ENCODE data around the gene C5. TPM values are rescaled to one million over a fixed set of nuclear protein-coding genes. Genes with fewer than 3 reads are reported as not detected.

C5 gene
- total and polyA plus RNA-seq, 9 of the 15 experiments (the other 6 are each of a cell fraction or from before 2014, with no cell fraction given): 0.08 to 0.91 (median 0.42) TPM

DNA sequence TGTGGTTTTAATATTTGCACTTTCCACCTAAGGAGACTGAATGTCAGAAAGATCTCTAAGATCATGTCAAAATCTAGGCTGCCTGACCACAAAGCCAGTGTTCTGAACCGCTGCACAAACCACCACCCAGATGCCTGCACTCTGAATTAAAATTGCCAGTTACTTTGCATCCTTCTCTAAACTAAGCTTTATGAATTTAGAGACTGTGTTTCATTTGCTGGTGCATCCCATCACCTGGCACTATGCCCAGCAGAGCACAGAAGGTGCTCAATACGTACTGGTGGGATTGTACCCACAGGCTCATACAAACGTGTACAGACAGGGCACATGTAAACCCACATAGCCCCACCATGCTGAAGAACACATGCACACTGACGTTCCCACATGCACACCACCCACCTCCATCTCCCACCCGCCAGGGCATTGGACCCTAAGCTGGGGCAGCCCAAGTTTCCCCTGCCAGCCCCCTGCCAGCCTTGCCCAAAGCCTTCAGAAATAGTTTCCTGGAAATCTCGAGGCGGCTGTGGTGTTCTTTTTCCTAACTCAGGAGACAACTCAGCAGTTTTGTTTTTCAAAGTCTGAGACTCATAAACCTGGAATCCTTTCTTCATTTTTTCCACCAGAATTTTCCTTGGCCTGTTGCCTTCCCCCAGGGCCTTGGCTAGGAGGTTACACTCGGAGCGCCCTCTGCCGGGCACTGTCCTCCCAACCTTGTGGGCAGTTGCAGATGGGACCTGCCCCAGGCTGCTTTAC, 113.9 kb downstream of the C5 start (continued):
- no peak for TF ChIP-seq FOXM1 (IDR thresholded peaks at IDR 0.05; ENCODE audit: low read depth)
- TF ChIP-seq FOXM1 (CRISPR knock-in tag; IDR thresholded peaks at IDR 0.05; ENCODE audit: low read depth): no peak
- TF ChIP-seq, protein P1, sequence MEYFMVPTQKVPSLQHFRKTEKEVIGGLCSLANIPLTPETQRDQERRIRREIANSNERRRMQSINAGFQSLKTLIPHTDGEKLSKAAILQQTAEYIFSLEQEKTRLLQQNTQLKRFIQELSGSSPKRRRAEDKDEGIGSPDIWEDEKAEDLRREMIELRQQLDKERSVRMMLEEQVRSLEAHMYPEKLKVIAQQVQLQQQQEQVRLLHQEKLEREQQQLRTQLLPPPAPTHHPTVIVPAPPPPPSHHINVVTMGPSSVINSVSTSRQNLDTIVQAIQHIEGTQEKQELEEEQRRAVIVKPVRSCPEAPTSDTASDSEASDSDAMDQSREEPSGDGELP (CRISPR knock-in tag; IDR thresholded peaks at IDR 0.05; ENCODE audit: borderline replicate concordance): peak; percentile 65; the same call in 1 of the 2 replicates
- TF ChIP-seq, protein P2, sequence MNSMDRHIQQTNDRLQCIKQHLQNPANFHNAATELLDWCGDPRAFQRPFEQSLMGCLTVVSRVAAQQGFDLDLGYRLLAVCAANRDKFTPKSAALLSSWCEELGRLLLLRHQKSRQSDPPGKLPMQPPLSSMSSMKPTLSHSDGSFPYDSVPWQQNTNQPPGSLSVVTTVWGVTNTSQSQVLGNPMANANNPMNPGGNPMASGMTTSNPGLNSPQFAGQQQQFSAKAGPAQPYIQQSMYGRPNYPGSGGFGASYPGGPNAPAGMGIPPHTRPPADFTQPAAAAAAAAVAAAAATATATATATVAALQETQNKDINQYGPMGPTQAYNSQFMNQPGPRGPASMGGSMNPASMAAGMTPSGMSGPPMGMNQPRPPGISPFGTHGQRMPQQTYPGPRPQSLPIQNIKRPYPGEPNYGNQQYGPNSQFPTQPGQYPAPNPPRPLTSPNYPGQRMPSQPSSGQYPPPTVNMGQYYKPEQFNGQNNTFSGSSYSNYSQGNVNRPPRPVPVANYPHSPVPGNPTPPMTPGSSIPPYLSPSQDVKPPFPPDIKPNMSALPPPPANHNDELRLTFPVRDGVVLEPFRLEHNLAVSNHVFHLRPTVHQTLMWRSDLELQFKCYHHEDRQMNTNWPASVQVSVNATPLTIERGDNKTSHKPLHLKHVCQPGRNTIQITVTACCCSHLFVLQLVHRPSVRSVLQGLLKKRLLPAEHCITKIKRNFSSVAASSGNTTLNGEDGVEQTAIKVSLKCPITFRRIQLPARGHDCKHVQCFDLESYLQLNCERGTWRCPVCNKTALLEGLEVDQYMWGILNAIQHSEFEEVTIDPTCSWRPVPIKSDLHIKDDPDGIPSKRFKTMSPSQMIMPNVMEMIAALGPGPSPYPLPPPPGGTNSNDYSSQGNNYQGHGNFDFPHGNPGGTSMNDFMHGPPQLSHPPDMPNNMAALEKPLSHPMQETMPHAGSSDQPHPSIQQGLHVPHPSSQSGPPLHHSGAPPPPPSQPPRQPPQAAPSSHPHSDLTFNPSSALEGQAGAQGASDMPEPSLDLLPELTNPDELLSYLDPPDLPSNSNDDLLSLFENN (IDR thresholded peaks at IDR 0.05; ENCODE audit: low read depth in 2 of 2, low read length in 2 of 2): 0 out of 4 replicates have a peak, but pooled peaks of 1 of the 2 experiments have one; percentile 31
- no peak for TF ChIP-seq GATAD2A (IDR thresholded peaks at IDR 0.05)
- TF ChIP-seq FOXK2 (conservative IDR thresholded peaks at IDR 0.05 in 1 of 2, IDR thresholded peaks at IDR 0.05 in 1 of 2; ENCODE audit: low read depth in 2 of 2): 0 out of 4 replicates have a peak, but pooled peaks have one; percentile 23 to 38
- TF ChIP-seq ZNF146 (CRISPR knock-in tag; IDR thresholded peaks at IDR 0.05; ENCODE audit: unreplicated experiment): no peak
- no peak for TF ChIP-seq CREBBP (IDR thresholded peaks at IDR 0.05; ENCODE audit: low read depth, low read length)
- TF ChIP-seq, protein P3, sequence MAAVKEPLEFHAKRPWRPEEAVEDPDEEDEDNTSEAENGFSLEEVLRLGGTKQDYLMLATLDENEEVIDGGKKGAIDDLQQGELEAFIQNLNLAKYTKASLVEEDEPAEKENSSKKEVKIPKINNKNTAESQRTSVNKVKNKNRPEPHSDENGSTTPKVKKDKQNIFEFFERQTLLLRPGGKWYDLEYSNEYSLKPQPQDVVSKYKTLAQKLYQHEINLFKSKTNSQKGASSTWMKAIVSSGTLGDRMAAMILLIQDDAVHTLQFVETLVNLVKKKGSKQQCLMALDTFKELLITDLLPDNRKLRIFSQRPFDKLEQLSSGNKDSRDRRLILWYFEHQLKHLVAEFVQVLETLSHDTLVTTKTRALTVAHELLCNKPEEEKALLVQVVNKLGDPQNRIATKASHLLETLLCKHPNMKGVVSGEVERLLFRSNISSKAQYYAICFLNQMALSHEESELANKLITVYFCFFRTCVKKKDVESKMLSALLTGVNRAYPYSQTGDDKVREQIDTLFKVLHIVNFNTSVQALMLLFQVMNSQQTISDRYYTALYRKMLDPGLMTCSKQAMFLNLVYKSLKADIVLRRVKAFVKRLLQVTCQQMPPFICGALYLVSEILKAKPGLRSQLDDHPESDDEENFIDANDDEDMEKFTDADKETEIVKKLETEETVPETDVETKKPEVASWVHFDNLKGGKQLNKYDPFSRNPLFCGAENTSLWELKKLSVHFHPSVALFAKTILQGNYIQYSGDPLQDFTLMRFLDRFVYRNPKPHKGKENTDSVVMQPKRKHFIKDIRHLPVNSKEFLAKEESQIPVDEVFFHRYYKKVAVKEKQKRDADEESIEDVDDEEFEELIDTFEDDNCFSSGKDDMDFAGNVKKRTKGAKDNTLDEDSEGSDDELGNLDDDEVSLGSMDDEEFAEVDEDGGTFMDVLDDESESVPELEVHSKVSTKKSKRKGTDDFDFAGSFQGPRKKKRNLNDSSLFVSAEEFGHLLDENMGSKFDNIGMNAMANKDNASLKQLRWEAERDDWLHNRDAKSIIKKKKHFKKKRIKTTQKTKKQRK (IDR thresholded peaks at IDR 0.05; ENCODE audit: borderline replicate concordance, low read depth, low read length): no peak
- TF ChIP-seq, protein P4, sequence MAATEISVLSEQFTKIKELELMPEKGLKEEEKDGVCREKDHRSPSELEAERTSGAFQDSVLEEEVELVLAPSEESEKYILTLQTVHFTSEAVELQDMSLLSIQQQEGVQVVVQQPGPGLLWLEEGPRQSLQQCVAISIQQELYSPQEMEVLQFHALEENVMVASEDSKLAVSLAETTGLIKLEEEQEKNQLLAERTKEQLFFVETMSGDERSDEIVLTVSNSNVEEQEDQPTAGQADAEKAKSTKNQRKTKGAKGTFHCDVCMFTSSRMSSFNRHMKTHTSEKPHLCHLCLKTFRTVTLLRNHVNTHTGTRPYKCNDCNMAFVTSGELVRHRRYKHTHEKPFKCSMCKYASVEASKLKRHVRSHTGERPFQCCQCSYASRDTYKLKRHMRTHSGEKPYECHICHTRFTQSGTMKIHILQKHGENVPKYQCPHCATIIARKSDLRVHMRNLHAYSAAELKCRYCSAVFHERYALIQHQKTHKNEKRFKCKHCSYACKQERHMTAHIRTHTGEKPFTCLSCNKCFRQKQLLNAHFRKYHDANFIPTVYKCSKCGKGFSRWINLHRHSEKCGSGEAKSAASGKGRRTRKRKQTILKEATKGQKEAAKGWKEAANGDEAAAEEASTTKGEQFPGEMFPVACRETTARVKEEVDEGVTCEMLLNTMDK (IDR thresholded peaks at IDR 0.05; ENCODE audit: borderline replicate concordance, insufficient read depth, low read depth, low read length, poor library complexity, severe bottlenecking): peak; percentile 21
- TF ChIP-seq SAFB2 (IDR thresholded peaks at IDR 0.05; ENCODE audit: borderline replicate concordance, low read depth, low read length, severe bottlenecking): no peak
- peak; percentile 71; the same call in 1 of the 2 replicates for TF ChIP-seq RB1 (IDR thresholded peaks at IDR 0.05; ENCODE audit: low read depth)
- peak; percentile 62 for TF ChIP-seq NFIC (IDR thresholded peaks at IDR 0.05)
- TF ChIP-seq SLC30A9 (CRISPR knock-in tag; IDR thresholded peaks at IDR 0.05): no peak
